Right ventricle myocardium inferior (tissue), 1 donor: ENCODE data around the gene SOX14. TPM values are rescaled to one million over a fixed set of nuclear protein-coding genes. Genes with fewer than 3 reads are reported as not detected.

Source experiments
- ATAC-seq: fragments of 200-7000 bp; cut with Tn5 transposase; one replicate; pipeline ENCODE4 v1.9.1; 2020; ENCODE audit warnings: mild to moderate bottlenecking, moderate library complexity
- DNase-seq: peaks from one replicate; pipeline ENCODE4 v3.0.0; 2021; ENCODE audit errors: missing footprints
- intact Hi-C: fragments of 100-400 bp; cut with DNase I; formaldehyde crosslinking; loops from one replicate; pipeline ENCODE4 v1.11.0; 2022
- total RNA-seq: library from RNA; stranded (reverse); fragmentation: NEBNext Ultra II Directional; extraction: Animal tissue kit (Norgen Biotek cat#: 25700); gene quantifications from one replicate; pipeline ENCODE4 v1.2.1, GENCODE V29; 2021
- donor health status: DM: no; HTN: yes; CAD: no; lungs with severe emphysema.

The SOX14 gene
- total RNA-seq, 1 donor from 2014 or later = not detected

- intact Hi-C loops = no loop called here
- no peak for DNase-seq
These were observed 47.9 kb downstream of the SOX14 start for GRCh38 chr3:137812023-137812422.

GRCh38 chr3:137815251-137815650 lies 51.1 kb downstream of the SOX14 start:
- no peak for DNase-seq
- ATAC-seq = no peak
- intact Hi-C loops = no loop called here

More at GRCh38 chr3:137812023-137812422, 47.9 kb downstream of the SOX14 start:
- ATAC-seq = no peak

Other genes with a start within 250 kb of the SOX14 start
- not detected for gene CLDN18, start 245.8 kb downstream of the SOX14 start, total RNA-seq